Muscle layer of colon (tissue), 2 donors: ENCODE measurements around the gene FAR1.

ENCODE experiments used
- H3K27ac ChIP-seq: one replicate; pipeline ENCODE4 v1.7.0; 2013; ENCODE audit warnings: low read depth, mild to moderate bottlenecking, low read length, moderate library complexity
- H3K27me3 ChIP-seq, 2 donors: one replicate each; pipeline ENCODE4 v1.7.0; 2013; ENCODE audit warnings: low read length in 2 of 2, mild to moderate bottlenecking in 2 of 2; ENCODE audit not compliant: insufficient read depth in 2 of 2, control insufficient read depth in 1 of 2
- H3K36me3 ChIP-seq: one replicate; pipeline ENCODE4 v1.7.0; 2013; ENCODE audit warnings: mild to moderate bottlenecking, low read length; ENCODE audit not compliant: insufficient read depth
- H3K4me1 ChIP-seq: one replicate; pipeline ENCODE4 v1.7.0; 2013; ENCODE audit warnings: mild to moderate bottlenecking, low read length; ENCODE audit not compliant: insufficient read depth
- H3K4me3 ChIP-seq, 2 donors: one replicate each; pipeline ENCODE4 v1.7.0; 2013; ENCODE audit warnings: low read length in 2 of 2, low read depth in 1 of 2, mild to moderate bottlenecking in 1 of 2, moderate library complexity in 1 of 2
- H3K9ac ChIP-seq: one replicate; pipeline ENCODE4 v1.7.0; 2013; ENCODE audit warnings: low read length
- H3K9me3 ChIP-seq: one replicate; pipeline ENCODE4 v1.7.0; 2013; ENCODE audit warnings: mild to moderate bottlenecking, low read length
- donor health status: abdominal sarcoma.
- donor health status: Adenocarcinoma of cecum.

Gene FAR1

DNA sequence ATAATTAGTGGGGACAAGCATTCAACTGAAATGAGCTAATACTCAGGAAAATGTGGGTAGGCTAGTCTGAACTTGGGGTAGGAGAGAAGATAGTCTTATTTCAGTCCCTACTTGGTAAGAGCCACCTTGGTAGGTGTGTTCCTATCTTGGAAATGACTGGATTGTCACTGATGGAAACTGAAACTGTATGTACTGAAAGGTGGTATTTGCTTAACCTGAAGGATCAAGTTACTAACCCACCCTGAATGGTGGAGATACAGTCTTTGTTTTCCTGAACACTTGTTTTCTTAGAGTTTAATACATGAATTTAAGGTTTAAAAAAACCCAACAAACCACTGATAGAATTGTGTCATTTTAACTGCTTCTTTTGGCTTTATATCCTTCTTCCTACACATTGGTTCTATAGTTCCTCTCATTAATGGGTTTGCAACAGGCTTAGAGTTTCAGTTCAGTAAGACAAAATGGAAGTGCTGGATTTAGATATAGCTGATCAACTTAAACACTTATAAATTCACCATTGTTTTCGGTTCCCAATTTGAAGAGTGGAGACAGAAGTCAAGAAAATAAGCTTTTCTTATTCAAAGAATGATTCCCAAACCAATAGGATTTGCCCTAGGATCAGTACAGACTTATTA lies 4.2 kb downstream of the FAR1 start:
- H3K27ac ChIP-seq, result no peak overlapping the region

DNA sequence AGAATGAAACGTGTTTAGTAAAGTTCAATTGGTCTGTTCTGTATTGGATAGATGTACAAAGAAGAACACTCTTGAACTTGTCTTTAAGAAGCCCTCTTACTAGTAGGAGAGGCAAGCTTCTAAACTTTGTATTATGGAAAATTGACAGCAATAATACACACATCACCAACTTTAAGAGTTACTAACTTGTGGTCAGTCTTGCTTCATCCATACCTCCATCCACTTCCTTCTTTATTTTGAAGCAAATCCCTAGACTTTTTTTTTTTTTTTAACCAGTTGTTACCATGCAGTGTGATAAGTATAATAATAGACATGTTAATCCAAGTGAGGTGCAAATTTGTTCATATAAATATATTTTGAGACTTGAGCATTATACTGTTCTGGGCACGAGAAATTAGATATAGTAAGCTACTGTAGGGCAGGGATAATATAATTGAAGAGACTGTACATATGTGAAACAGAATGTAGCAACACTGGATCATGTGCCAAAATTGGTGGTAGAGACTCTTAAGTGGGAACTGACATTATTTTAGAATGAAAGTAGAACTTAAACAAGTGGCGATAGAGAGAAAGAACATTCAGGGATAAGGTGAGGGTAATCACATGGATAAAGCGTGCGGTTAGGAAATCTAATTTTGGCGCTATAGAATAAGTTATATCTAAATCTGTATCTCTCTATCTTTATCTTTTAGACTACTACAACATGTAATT lies 6.5 kb downstream of the FAR1 start:
- Histone ChIP-seq H3K27me3 (no peaks in the 10 kb centered on the region), H3K9me3 (no peaks in the 10 kb centered on the region), H3K4me1 (peaks cover 13% of the 10 kb centered on the region), H3K36me3 (no peaks in the 10 kb centered on the region), H3K9ac (no peak overlapping the region), H3K4me3 (no peak overlapping the region), H3K27ac (no peak overlapping the region)

More for the DNA sequence above, 4.2 kb downstream of the FAR1 start:
- Histone ChIP-seq H3K4me1 (peaks cover 20% of the 10 kb centered on the region), H3K36me3 (no peaks in the 10 kb centered on the region), H3K9me3 (no peaks in the 10 kb centered on the region), H3K4me3 (no peak overlapping the region), H3K9ac (no peak overlapping the region), H3K27me3 (no peaks in the 10 kb centered on the region)

DNA sequence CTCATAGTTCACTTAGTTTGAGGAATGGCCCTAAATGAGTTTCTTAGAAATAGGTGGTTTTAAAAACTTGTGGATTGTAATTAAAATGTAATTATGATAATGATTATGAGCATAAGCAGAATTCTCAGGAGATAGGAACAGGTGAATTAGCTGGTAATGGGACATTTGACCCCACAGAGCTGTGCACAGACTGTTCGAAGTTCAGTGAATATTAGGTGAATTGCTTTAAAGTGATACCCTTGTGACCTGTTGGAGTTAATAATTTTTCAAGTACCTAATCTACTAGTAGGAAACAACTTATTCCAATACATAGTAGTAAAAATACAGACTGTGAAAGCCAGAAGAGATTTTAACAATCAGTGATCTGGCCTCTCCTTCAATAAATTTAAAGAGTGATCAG lies 8.1 kb downstream of the FAR1 start:
- H3K27ac ChIP-seq, result no peak overlapping the region
- H3K4me3 ChIP-seq, result no peak overlapping the region
- H3K9ac ChIP-seq, result no peak overlapping the region
- no peaks in the 10 kb centered on the region for H3K36me3 ChIP-seq
- no peaks in the 10 kb centered on the region for H3K9me3 ChIP-seq
- H3K4me1 ChIP-seq, result peaks cover 7% of the 10 kb centered on the region
- H3K27me3 ChIP-seq, result no peaks in the 10 kb centered on the region

DNA sequence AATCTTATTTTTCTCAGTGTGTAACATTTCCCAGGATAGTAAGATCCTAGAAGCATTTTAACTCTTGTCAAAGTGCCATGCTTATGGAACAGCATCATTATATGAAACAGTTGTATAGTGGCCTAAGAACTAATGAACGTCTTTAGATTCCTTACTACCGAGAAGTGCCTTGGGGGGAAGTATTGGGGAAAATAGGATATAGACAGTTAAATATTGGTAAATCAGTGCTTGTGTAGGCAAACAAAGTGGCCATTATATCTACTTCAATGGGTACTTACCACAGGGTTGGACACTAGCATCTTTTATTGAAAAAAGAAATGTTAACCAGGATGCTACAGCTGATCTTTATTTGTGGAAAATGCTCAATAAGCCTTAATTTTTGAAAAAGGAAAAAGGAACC lies 11.3 kb downstream of the FAR1 start:
- H3K27ac ChIP-seq, result no peak overlapping the region
- H3K4me1 ChIP-seq, result peaks cover 7% of the 10 kb centered on the region
- H3K9ac ChIP-seq, result no peak overlapping the region

DNA sequence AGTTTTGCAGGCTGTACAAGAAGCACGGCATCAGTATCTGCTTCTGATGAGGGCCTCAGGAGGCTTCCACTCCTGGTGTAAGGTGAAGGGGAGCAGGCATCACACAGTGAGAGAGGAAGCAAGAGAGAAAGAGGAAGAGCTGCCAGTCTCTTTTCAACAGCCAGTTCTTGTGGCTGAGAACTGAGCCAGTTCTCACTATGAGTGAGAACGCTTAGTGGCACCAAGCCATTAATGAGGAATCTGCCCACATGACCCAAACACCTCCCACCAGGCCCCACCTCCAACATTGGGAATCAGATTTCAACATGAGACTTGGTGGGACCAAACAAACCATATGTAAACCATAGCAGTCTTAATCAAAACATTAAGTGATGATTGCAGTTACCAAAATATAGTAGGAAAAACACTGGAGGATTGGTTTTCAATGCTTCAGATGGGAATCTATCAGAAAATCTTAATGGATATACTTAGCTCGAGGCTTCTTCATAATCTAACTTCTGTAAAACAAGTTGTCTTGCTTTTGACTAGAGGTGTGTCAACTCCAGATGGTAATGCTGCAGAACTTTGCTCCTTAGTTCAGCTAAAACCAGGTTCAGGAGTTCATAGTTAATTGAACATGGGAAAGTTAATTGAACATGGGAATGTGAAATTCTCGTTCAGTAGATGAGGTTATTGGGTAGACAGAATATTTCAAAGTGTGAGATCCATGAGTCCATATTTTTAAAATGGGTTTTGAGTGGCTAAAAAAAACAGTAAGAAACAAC lies 12.2 kb downstream of the FAR1 start:
- Histone ChIP-seq H3K27me3 (no peaks in the 10 kb centered on the region), H3K4me1 (peaks cover 9% of the 10 kb centered on the region), H3K9me3 (no peaks in the 10 kb centered on the region), H3K9ac (no peak overlapping the region), H3K36me3 (no peaks in the 10 kb centered on the region), H3K27ac (no peak overlapping the region), H3K4me3 (no peak overlapping the region)

More for the DNA sequence above, 11.3 kb downstream of the FAR1 start:
- H3K36me3 ChIP-seq, result no peaks in the 10 kb centered on the region
- H3K4me3 ChIP-seq, result no peak overlapping the region
- no peaks in the 10 kb centered on the region for H3K9me3 ChIP-seq
- no peaks in the 10 kb centered on the region for H3K27me3 ChIP-seq

DNA sequence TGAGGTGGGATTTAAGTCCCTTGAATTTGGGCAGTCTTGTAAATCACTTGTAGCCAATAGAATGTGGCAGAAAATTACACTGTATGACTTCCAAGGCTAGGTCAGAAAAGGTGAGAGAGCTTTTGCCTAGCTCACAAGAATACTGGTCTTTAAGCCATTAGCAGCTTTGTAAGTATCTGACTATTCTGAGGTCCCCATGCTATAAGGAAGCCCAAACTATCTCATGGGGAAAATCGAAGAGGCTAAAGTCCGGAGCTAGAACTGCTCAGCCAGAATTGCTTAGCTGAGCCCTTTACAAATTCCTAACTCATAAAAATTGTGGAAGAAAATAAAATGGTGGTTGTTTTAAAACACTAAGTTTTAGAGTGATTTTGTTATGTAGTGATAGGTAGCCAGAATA lies 13.0 kb downstream of the FAR1 start:
- Histone ChIP-seq H3K9ac (no peak overlapping the region), H3K27ac (no peak overlapping the region)

DNA sequence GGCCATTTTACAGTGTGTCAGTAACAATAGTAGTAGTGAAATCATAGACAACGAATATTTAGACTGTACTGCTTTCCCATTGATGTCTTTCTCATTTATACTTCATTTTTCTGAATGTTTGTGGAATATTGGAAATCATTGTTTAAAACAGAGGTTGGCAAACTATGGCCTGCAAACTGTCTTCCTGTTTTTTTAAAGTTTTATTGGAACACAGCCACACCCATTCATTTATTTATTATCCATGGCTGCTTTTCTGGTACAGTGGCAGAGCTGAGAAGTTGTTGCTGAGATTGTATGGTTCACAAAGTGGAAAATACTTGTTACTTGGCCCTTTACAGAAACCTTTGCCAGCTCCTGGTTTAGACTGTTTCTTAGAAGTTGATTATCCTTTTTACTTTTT lies 13.7 kb downstream of the FAR1 start:
- Histone ChIP-seq H3K9me3 (no peaks in the 10 kb centered on the region), H3K9ac (no peak overlapping the region), H3K4me1 (peaks cover 4% of the 10 kb centered on the region), H3K4me3 (no peak overlapping the region), H3K27ac (no peak overlapping the region), H3K27me3 (no peaks in the 10 kb centered on the region), H3K36me3 (no peaks in the 10 kb centered on the region)

More for the DNA sequence above, 13.0 kb downstream of the FAR1 start:
- Histone ChIP-seq H3K9me3 (no peaks in the 10 kb centered on the region), H3K27me3 (no peaks in the 10 kb centered on the region), H3K4me1 (peaks cover 4% of the 10 kb centered on the region), H3K36me3 (no peaks in the 10 kb centered on the region), H3K4me3 (no peak overlapping the region)

DNA sequence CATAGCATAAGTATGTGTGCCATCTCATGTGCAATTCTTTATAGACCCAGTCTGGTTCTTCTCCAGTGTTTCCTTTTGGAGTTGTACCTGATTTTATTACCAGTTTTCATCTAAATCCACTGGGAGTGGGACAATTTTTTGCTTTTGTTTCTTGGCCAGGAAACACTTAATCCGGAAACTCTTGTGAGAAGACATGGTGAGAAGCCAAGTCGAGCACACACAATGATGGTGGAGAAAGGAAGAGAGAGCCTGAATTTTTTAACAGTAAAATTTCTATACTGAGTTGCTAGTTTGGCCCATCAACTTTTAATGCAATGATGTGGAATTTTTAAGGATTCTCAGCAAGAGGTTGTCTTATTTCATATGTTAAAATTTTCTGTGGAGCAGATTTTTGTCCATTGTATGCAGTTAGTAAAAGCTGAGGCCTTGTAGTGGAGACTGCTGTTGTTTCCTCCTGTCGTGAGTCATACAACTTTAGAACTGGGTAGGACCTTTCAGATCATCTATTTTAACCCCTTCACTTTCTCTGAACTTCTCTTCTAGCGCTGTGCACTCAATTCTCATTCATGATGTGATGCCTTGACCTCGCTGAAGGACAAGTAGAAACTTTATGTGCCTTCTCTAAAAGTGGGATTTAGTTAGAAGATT lies 17.1 kb downstream of the FAR1 start:
- H3K4me1 ChIP-seq, result peaks cover 4% of the 10 kb centered on the region
- no peak overlapping the region for H3K27ac ChIP-seq

DNA sequence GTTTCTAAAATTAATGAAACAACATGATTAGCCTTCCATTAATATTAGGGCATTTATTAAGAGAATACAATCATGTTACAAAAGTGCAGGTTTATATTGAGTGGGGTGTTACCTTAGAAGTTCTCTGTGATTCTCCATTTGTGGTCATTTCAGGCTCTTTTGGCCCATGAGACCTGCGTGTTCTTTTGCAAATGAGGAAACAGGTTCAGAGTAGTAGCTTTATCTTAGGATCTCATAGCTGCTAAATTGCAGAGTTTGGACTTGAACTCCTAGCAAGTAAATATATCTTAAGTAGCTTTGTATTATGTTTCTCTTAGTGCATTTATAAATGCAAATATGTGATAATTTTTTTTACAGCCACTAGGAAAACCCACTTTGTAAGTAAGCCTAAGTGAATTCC lies 18.3 kb downstream of the FAR1 start:
- no peak overlapping the region for H3K4me3 ChIP-seq
- H3K9ac ChIP-seq, result no peak overlapping the region
- H3K4me1 ChIP-seq, result peaks cover 4% of the 10 kb centered on the region
- no peaks in the 10 kb centered on the region for H3K9me3 ChIP-seq
- no peaks in the 10 kb centered on the region for H3K27me3 ChIP-seq
- H3K27ac ChIP-seq, result no peak overlapping the region
- no peaks in the 10 kb centered on the region for H3K36me3 ChIP-seq

More for the DNA sequence above, 17.1 kb downstream of the FAR1 start:
- Histone ChIP-seq H3K4me3 (no peak overlapping the region), H3K36me3 (no peaks in the 10 kb centered on the region), H3K9ac (no peak overlapping the region), H3K27me3 (no peaks in the 10 kb centered on the region), H3K9me3 (no peaks in the 10 kb centered on the region)

DNA sequence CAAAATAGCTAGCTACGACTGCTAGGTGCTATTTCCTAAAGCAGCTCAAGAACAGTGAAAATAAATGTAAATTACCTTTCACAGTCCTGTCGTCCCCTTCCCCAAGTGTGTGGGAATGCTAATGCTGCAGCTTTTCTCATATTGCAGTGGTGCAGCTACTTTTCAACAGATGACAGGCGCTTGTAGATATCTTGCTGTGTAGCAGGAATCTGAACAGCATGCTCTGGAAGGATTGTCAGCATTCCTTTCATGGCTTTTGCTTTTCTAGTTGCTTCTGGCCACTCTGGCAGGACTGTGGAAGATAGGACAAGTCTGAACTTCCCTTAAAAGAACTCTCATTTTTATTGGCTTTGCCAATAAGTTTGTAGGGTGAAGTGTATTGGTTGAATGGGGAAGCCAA lies 18.8 kb downstream of the FAR1 start:
- no peak overlapping the region for H3K27ac ChIP-seq
- peaks cover 4% of the 10 kb centered on the region for H3K4me1 ChIP-seq
- H3K36me3 ChIP-seq, result no peaks in the 10 kb centered on the region
- H3K27me3 ChIP-seq, result no peaks in the 10 kb centered on the region
- H3K9me3 ChIP-seq, result no peaks in the 10 kb centered on the region
- no peak overlapping the region for H3K4me3 ChIP-seq
- H3K9ac ChIP-seq, result no peak overlapping the region

DNA sequence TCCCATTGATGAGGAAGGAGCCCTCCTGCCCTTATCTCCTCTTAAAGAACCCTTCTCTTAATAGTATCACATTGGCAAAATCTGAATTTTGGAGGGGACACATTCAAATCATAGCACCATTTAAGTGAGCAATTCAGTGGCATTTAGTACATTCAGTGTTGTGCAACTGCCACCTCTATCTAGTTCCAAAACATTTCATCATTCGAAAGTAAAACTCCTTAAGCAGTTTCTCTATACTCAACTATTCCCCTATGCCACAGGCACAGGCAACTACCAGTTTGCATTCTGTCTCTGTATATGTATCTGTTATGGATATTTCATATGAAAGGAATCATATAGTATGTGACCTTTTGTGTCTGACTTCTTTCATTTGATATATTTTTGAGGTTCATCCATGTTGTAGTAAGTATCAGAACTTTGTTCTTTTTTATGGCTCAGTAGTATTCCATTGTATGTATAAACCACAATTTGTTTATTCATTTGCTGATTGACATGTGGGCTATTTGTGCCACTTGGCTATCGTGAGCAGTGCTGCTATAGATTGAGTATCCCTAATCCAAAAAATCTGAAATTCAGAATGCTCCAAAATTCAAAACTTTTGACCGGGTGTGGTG lies 22.9 kb downstream of the FAR1 start:
- H3K36me3 ChIP-seq, result peaks cover 6% of the 10 kb centered on the region
- no peak overlapping the region for H3K4me3 ChIP-seq
- no peaks in the 10 kb centered on the region for H3K9me3 ChIP-seq
- H3K27me3 ChIP-seq, result no peaks in the 10 kb centered on the region
- H3K9ac ChIP-seq, result no peak overlapping the region
- H3K27ac ChIP-seq, result no peak overlapping the region
- H3K4me1 ChIP-seq, result peaks cover 4% of the 10 kb centered on the region
